Pancreas (tissue), 10 donors: ENCODE measurements around the gene ARMS2. TPM values are rescaled to one million over a fixed set of nuclear protein-coding genes. Genes with fewer than 3 reads are reported as not detected.

Source experiments
- ATAC-seq, 4 donors: fragments of 200-7000 bp; cut with Tn5 transposase; one replicate each; pipeline versions ENCODE4 v1.8.0 to v1.9.1; 2020; ENCODE audit warnings: mild to moderate bottlenecking in 4 of 4, moderate library complexity in 4 of 4
- DNase-seq, 6 donors: peaks; one replicate each; pipeline ENCODE4 v3.0.0-alpha.2; 2020
- FAIRE-seq: peaks from 2 replicates; lab custom pipeline; 2012; peaks lifted over from hg19 to GRCh38; lab: Jason Lieb, UNC
- H3K27ac ChIP-seq, 4 donors: fragments of 200-600 bp; sonication (generic); 1 replicate in 3 of 4; 2 replicates in 1 of 4; pipeline versions ENCODE4 v1.5.0 to v1.8.0; 2020
- H3K27me3 ChIP-seq, 4 donors: fragments of 200-600 bp; one replicate each; pipeline ENCODE4 v1.8.0; 2021
- H3K36me3 ChIP-seq, 3 donors: fragments of 200-600 bp; sonication (generic) in 1 of 3; one replicate each; pipeline versions ENCODE4 v1.5.0 to v1.8.0; 2020 to 2021
- H3K4me1 ChIP-seq, 3 donors: fragments of 200-600 bp; one replicate each; pipeline ENCODE4 v1.8.0; 2021
- H3K4me3 ChIP-seq, 4 donors: fragments of 200-600 bp; sonication (generic) in 2 of 4; one replicate each; pipeline versions ENCODE4 v1.5.0 to v1.8.0; 2020 to 2021
- H3K9me3 ChIP-seq, 4 donors: fragments of 200-600 bp; one replicate each; pipeline ENCODE4 v1.8.0; 2021
- CTCF ChIP-seq, 4 donors: fragments of 200-600 bp; sonication (generic) in 3 of 4; IDR thresholded peaks; one replicate each; pipeline versions ENCODE4 v1.5.0 to v1.8.0; 2021; ENCODE audit warnings: antibody characterized with exemption in 4 of 4
- WGBS, 2 donors: extraction: QIAGEN DNeasy Blood & Tissue Kit; methylation state at CpG; one replicate each; pipeline ENCODE4 v1.1.7; 2013; 5-methylcytosine and 5-hydroxymethylcytosine counted together
- intact Hi-C, 3 donors: fragments of 100-400 bp; cut with DNase I; formaldehyde crosslinking; loops; one replicate each; pipeline versions ENCODE4 v1.11.1 to v1.14.2; 2022
- polyA plus RNA-seq, 2 donors: library from polyadenylated mRNA; stranded (reverse); fragments of 200-250 nt; gene quantifications; one replicate each; pipeline ENCODE4 v1.2.3, GENCODE V29; 2013
- total RNA-seq, 6 donors: library from RNA; stranded (reverse); fragmentation: NEBNext Ultra II Directional in 4 of 6; extraction: Animal tissue kit (Norgen Biotek cat#: 25700) in 4 of 6; gene quantifications; one replicate each; pipeline versions ENCODE4 v1.2.1 to v1.2.4, GENCODE V29; 2021 to 2023
- donor health status: healthy with polysubstance abuse.
- donor health status: DM: no; HTN: no; CAD: no; lungs with moderate emphysema.
- donor health status: DM: no; HTN: no; CAD: no.
- donor health status: control.
- donor health status: control.
- donor health status: Bipolar disorder and iron deficiency.
- donor health status: DM: yes; HTN: yes; CAD: no.
- donor health status: DM: no; HTN: no; CAD: no.
- donor health status: DM: no; HTN: no; CAD: no.
- donor health status: DM: yes; HTN: yes; CAD: no.

The ARMS2 gene
- total and polyA plus RNA-seq, 8 donors, result not detected

- Histone ChIP-seq H3K36me3 (no peaks in the 10 kb centered on the region), H3K4me3 (no peak overlapping the region), H3K9me3 (no peaks in the 10 kb centered on the region), H3K27ac (no peak overlapping the region), H3K4me1 (no peaks in the 10 kb centered on the region), H3K27me3 (no peaks in the 10 kb centered on the region)
- ATAC-seq (no peak), FAIRE-seq (no peak), DNase-seq (no peak)
- intact Hi-C loops, result no loop called here
- no peak for TF ChIP-seq CTCF (IDR thresholded peaks at IDR 0.05)
- WGBS, 2 donors, result 71 to 75% methylated on average over 4 of the region's 4 CpGs
Measured at GRCh38 chr10:122449153-122449552, 5.3 kb upstream of the ARMS2 start.

GRCh38 chr10:122450353-122450990 is 4.0 kb upstream of the ARMS2 start:
- intact Hi-C loops, result no loop called here
- TF ChIP-seq CTCF (IDR thresholded peaks at IDR 0.05), result no peak
- no peak for FAIRE-seq
- Histone ChIP-seq H3K4me1 (no peaks in the 10 kb centered on the region), H3K9me3 (no peaks in the 10 kb centered on the region), H3K27me3 (no peaks in the 10 kb centered on the region), H3K36me3 (no peaks in the 10 kb centered on the region), H3K4me3 (no peak overlapping the region), H3K27ac (no peak overlapping the region)
- 74 to 76% methylated on average over 14 of the region's 14 CpGs for WGBS, 2 donors
- DNase-seq, result no peak
- ATAC-seq, result no peak

GRCh38 chr10:122454071-122454470 is 382 bp upstream of the ARMS2 start:
- Histone ChIP-seq H3K27ac (no peak overlapping the region), H3K9me3 (no peaks in the 10 kb centered on the region), H3K4me3 (no peak overlapping the region), H3K36me3 (no peaks in the 10 kb centered on the region), H3K4me1 (no peaks in the 10 kb centered on the region), H3K27me3 (no peaks in the 10 kb centered on the region)
- no peak for DNase-seq
- no peak for TF ChIP-seq CTCF (IDR thresholded peaks at IDR 0.05)
- ATAC-seq, result no peak
- WGBS, 2 donors, result 87 to 88% methylated on average over 3 of the region's 3 CpGs
- no peak for FAIRE-seq
- intact Hi-C loops, result no loop called here

- Histone ChIP-seq H3K27ac (no peak overlapping the region), H3K9me3 (no peaks in the 10 kb centered on the region), H3K4me3 (no peak overlapping the region), H3K4me1 (no peaks in the 10 kb centered on the region), H3K27me3 (no peaks in the 10 kb centered on the region), H3K36me3 (no peaks in the 10 kb centered on the region)
- no peak for ATAC-seq
- TF ChIP-seq CTCF (IDR thresholded peaks at IDR 0.05), result no peak
- no peak for DNase-seq
- FAIRE-seq, result no peak
- WGBS, 2 donors, result 88 to 90% methylated on average over 11 of the region's 11 CpGs
- intact Hi-C loops, result no loop called here
Measured at GRCh38 chr10:122455376-122456079, 1.1 kb downstream of the ARMS2 start.

GRCh38 chr10:122457934-122458333 is 3.5 kb downstream of the ARMS2 start:
- Histone ChIP-seq H3K36me3 (no peaks in the 10 kb centered on the region), H3K27me3 (no peaks in the 10 kb centered on the region), H3K27ac (no peak overlapping the region), H3K4me1 (no peaks in the 10 kb centered on the region), H3K9me3 (no peaks in the 10 kb centered on the region), H3K4me3 (no peak overlapping the region)
- WGBS, 2 donors, result 68 to 71% methylated on average over 5 of the region's 5 CpGs
- FAIRE-seq (no peak), ATAC-seq (no peak), DNase-seq (no peak)
- TF ChIP-seq CTCF (IDR thresholded peaks at IDR 0.05), result no peak
- intact Hi-C loops, result no loop called here
